H1 (cell line): ENCODE measurements around the gene MACROD2. TPM values are rescaled to one million over a fixed set of nuclear protein-coding genes. Genes with fewer than 3 reads are reported as not detected.

Experiments used
- CTCF ChIA-PET: fragments of 300-600 bp; sonication (Branson Sonifier 250); formaldehyde crosslinking; loops from one replicate; lab custom pipeline; 2021; ENCODE audit not compliant: partially characterized antibody; lab: Charles Lee
- POLR2A ChIA-PET: fragments of 300-600 bp; sonication (Branson Sonifier 250); formaldehyde crosslinking; loops from one replicate; lab custom pipeline; 2021; ENCODE audit warnings: inconsistent platforms; ENCODE audit not compliant: partially characterized antibody; lab: Charles Lee
- DNase-seq, 2 experiments: peaks; one replicate each; pipeline versions ENCODE4 v3.0.0 to v3.0.0-alpha.2; 2010 to 2022; ENCODE audit warnings: low spot score in 2 of 2, low read depth in 1 of 2, mixed read lengths in 1 of 2
- FAIRE-seq: peaks from 2 replicates; lab custom pipeline; 2011; peaks lifted over from hg19 to GRCh38; lab: Jason Lieb, UNC
- H2AFZ ChIP-seq: 2 replicates; pipeline ENCODE4 v1.8.1; 2012; ENCODE audit warnings: low read length, inconsistent platforms
- H2AK5ac ChIP-seq: 2 replicates; pipeline ENCODE4 v1.6.1; 2013; ENCODE audit warnings: low read depth, low read length
- H2BK120ac ChIP-seq: replicated peaks from 2 replicates; pipeline ENCODE3; 2013; ENCODE audit warnings: low read depth, low read length, inconsistent platforms
- H2BK12ac ChIP-seq: 2 replicates; pipeline ENCODE4 v1.6.1; 2013; ENCODE audit warnings: low read depth, low read length
- H2BK15ac ChIP-seq: 2 replicates; pipeline ENCODE4 v1.6.1; 2013; ENCODE audit warnings: low read length
- H2BK20ac ChIP-seq: 2 replicates; pipeline ENCODE4 v1.6.1; 2013; ENCODE audit warnings: low read length
- H2BK5ac ChIP-seq: 2 replicates; pipeline ENCODE4 v1.6.1; 2013; ENCODE audit warnings: low read depth, low read length
- H3K14ac ChIP-seq: 2 replicates; pipeline ENCODE4 v1.6.1; 2013; ENCODE audit warnings: inconsistent platforms; ENCODE audit not compliant: insufficient read length
- H3K18ac ChIP-seq: 2 replicates; pipeline ENCODE4 v1.6.1; 2013; ENCODE audit warnings: low read length; ENCODE audit errors: extremely low read depth
- H3K23ac ChIP-seq: 2 replicates; pipeline ENCODE4 v1.6.1; 2013; ENCODE audit warnings: inconsistent platforms; ENCODE audit not compliant: insufficient read length
- H3K23me2 ChIP-seq: 2 replicates; pipeline ENCODE4 v1.6.1; 2013; ENCODE audit warnings: low read depth, low read length
- H3K27ac ChIP-seq: 2 replicates; pipeline ENCODE4 v1.6.1; 2011; ENCODE audit warnings: low read depth, low read length, inconsistent platforms
- H3K27me3 ChIP-seq, 4 experiments: replicated peaks in 1 of 4; 1 replicate in 1 of 4; 2 replicates in 3 of 4; pipeline versions ENCODE4 v1.6.1 to v1.8.1; 2011 to 2013; ENCODE audit warnings: low read length in 3 of 4, mild to moderate bottlenecking in 3 of 4, inconsistent platforms in 2 of 4, mixed read lengths in 2 of 4, moderate library complexity in 1 of 4; ENCODE audit not compliant: control insufficient read depth in 3 of 4, insufficient read depth in 3 of 4; ENCODE audit errors: extremely low read depth in 1 of 4
- H3K36me3 ChIP-seq, 4 experiments: 2 replicates each; pipeline versions ENCODE4 v1.6.1 to v1.8.1; 2011 to 2013; ENCODE audit warnings: mild to moderate bottlenecking in 4 of 4, low read length in 3 of 4, moderate library complexity in 2 of 4, control low read depth in 1 of 4, inconsistent platforms in 1 of 4; ENCODE audit not compliant: insufficient read depth in 4 of 4, control insufficient read depth in 2 of 4
- H3K4ac ChIP-seq: replicated peaks from 2 replicates; pipeline ENCODE3; 2013; ENCODE audit warnings: low read length, low read depth, mixed read lengths, inconsistent platforms; ENCODE audit not compliant: insufficient read length
- H3K4me1 ChIP-seq, 4 experiments: replicated peaks in 1 of 4; 1 replicate in 1 of 4; 2 replicates in 3 of 4; pipeline versions ENCODE4 v1.6.1 to v1.8.1; 2011 to 2013; ENCODE audit warnings: low read length in 3 of 4, inconsistent platforms in 2 of 4, mixed read lengths in 1 of 4; ENCODE audit not compliant: insufficient read depth in 4 of 4, control insufficient read depth in 3 of 4
- H3K4me2 ChIP-seq, 2 experiments: 2 replicates each; pipeline versions ENCODE4 v1.6.1 to v1.8.1; 2011 to 2013; ENCODE audit warnings: low read depth in 2 of 2, low read length in 2 of 2, control low read depth in 1 of 2, inconsistent platforms in 1 of 2, mild to moderate bottlenecking in 1 of 2; ENCODE audit not compliant: insufficient read depth in 1 of 2
- H3K4me3 ChIP-seq, 4 experiments: fragments of 200-600, 300-600 bp in 1 of 4; sonication (generic), shearing (Covaris generic), sonication (Bioruptor Twin) in 1 of 4; 2 replicates each; pipeline versions ENCODE4 v1.5.1 to v1.8.1; 2011 to 2016; ENCODE audit warnings: low read length in 4 of 4, low read depth in 3 of 4, control low read depth in 2 of 4, inconsistent platforms in 2 of 4, mild to moderate bottlenecking in 2 of 4, mixed read lengths in 1 of 4, moderate library complexity in 1 of 4; ENCODE audit not compliant: insufficient read depth in 2 of 4; ENCODE audit errors: extremely low read depth in 1 of 4
- H3K56ac ChIP-seq: replicated peaks from 2 replicates; pipeline ENCODE3; 2013; ENCODE audit warnings: low read depth, mild to moderate bottlenecking, mixed read lengths, low read length, inconsistent platforms; ENCODE audit not compliant: insufficient read length
- H3K79me1 ChIP-seq: 2 replicates; pipeline ENCODE4 v1.6.1; 2013; ENCODE audit warnings: low read depth, low read length, control low read depth
- H3K79me2 ChIP-seq, 2 experiments: 2 replicates each; pipeline versions ENCODE4 v1.6.1 to v1.8.1; 2012 to 2013; ENCODE audit warnings: low read length in 2 of 2, mild to moderate bottlenecking in 2 of 2, inconsistent platforms in 1 of 2; ENCODE audit not compliant: insufficient read depth in 2 of 2, control insufficient read depth in 1 of 2
- H3K9ac ChIP-seq, 4 experiments: replicated peaks in 1 of 4; 1 replicate in 1 of 4; 2 replicates in 3 of 4; pipeline versions ENCODE4 v1.6.1 to v1.8.1; 2011 to 2013; ENCODE audit warnings: low read depth in 3 of 4, low read length in 3 of 4, control low read depth in 2 of 4, mild to moderate bottlenecking in 2 of 4, moderate library complexity in 2 of 4, inconsistent platforms in 1 of 4; ENCODE audit errors: extremely low read depth in 1 of 4
- H3K9me3 ChIP-seq, 2 experiments: 2 replicates each; pipeline versions ENCODE4 v1.6.1 to v1.8.1; 2012 to 2013; ENCODE audit warnings: mild to moderate bottlenecking in 2 of 2, moderate library complexity in 2 of 2, control low read depth in 1 of 2, inconsistent platforms in 1 of 2, low read depth in 1 of 2, low read length in 1 of 2, mixed read lengths in 1 of 2; ENCODE audit not compliant: insufficient read depth in 2 of 2
- H4K20me1 ChIP-seq, 2 experiments: replicated peaks in 1 of 2; 2 replicates each; pipeline versions ENCODE3 to v1.8.1; 2011 to 2013; ENCODE audit warnings: inconsistent platforms in 2 of 2, low read length in 2 of 2, mild to moderate bottlenecking in 1 of 2; ENCODE audit not compliant: insufficient read depth in 2 of 2, control insufficient read depth in 1 of 2
- H4K5ac ChIP-seq: 2 replicates; pipeline ENCODE4 v1.6.1; 2013; ENCODE audit warnings: low read length, low read depth, mixed read lengths, inconsistent platforms; ENCODE audit not compliant: insufficient read length
- H4K8ac ChIP-seq: 2 replicates; pipeline ENCODE4 v1.8.0; 2013; ENCODE audit warnings: mild to moderate bottlenecking, moderate library complexity, low read length, inconsistent platforms; ENCODE audit not compliant: insufficient read depth; ENCODE audit errors: extremely low read depth
- H4K91ac ChIP-seq: replicated peaks from 2 replicates; pipeline ENCODE3; 2013; ENCODE audit warnings: low read length, mixed read lengths, inconsistent platforms; ENCODE audit not compliant: insufficient read length
- ASH2L ChIP-seq: fragments of 200-600, 300-600 bp; sonication (generic); IDR thresholded peaks from one replicate; pipeline ENCODE4 v1.7.1; 2017; ENCODE audit warnings: low read length
- FOSL1 ChIP-seq: IDR thresholded peaks from 2 replicates; pipeline ENCODE4 v1.6.1; 2011; ENCODE audit warnings: mild to moderate bottlenecking, low read depth, low read length, moderate library complexity; ENCODE audit not compliant: insufficient read depth
- GTF2F1 ChIP-seq: IDR thresholded peaks from 2 replicates; pipeline ENCODE4 v1.6.1; 2012; ENCODE audit warnings: low read depth, low read length, improper control_type of control experiment, borderline replicate concordance
- NANOG ChIP-seq: IDR thresholded peaks from 2 replicates; pipeline ENCODE4 v1.6.1; 2011; ENCODE audit warnings: low read length, low read depth, mild to moderate bottlenecking, inconsistent platforms; ENCODE audit not compliant: insufficient read depth, poor library complexity, severe bottlenecking
- RAD21 ChIP-seq, 2 experiments: IDR thresholded peaks in 1 of 2; conservative IDR thresholded peaks in 1 of 2; 2 replicates each; pipeline ENCODE4 v1.6.1; 2011; ENCODE audit warnings: low read depth in 2 of 2, low read length in 2 of 2, improper control_type of control experiment in 1 of 2, inconsistent platforms in 1 of 2, mild to moderate bottlenecking in 1 of 2, moderate library complexity in 1 of 2
- SP1 ChIP-seq: IDR thresholded peaks from 2 replicates; pipeline ENCODE4 v1.6.1; 2011; ENCODE audit warnings: low read depth, low read length
- TCF12 ChIP-seq: IDR thresholded peaks from 2 replicates; pipeline ENCODE4 v1.6.1; 2011; ENCODE audit warnings: low read depth, mild to moderate bottlenecking, low read length
- WGBS, 2 experiments: shearing (Covaris generic) in 1 of 2; methylation state at CpG; one replicate each; pipeline versions ENCODE4 v1.1.6 to v1.1.7; 2013 to 2015; ENCODE audit warnings: low lambda C conversion rate in 2 of 2, mixed read lengths in 2 of 2, inconsistent platforms in 1 of 2, low coverage in 1 of 2, missing lambda C conversion rate in 1 of 2; ENCODE audit not compliant: insufficient replicate concordance in 2 of 2, insufficient coverage in 1 of 2, insufficient read length in 1 of 2; ENCODE audit errors: extremely low coverage in 1 of 2, missing lambda C conversion rate in 1 of 2; 5-methylcytosine and 5-hydroxymethylcytosine counted together
- polyA plus RNA-seq, 7 experiments: library from polyadenylated mRNA; depleted of rRNA in 3 of 7; stranded (reverse) in 5 of 7; unstranded in 2 of 7; fragments of >200 nt in 5 of 7; fragments of 200-250 nt in 2 of 7; gene quantifications; 1 replicate in 5 of 7; 2 replicates in 1 of 7; 4 replicates in 1 of 7; pipeline versions ENCODE4 v1.2.1 to v1.2.3, GENCODE V29; 2011 to 2013; ENCODE audit warnings: missing spikeins in 2 of 7, mixed read lengths in 2 of 7
- total RNA-seq: library from RNA; stranded (reverse); fragmentation: NEBNext Ultra II Directional; extraction: Animal tissue kit (Norgen Biotek cat#: 25700); gene quantifications from 2 replicates; pipeline ENCODE4 v1.2.1, GENCODE V29; 2021
- TF ChIP-seq, protein P1 (sequence below): IDR thresholded peaks from 2 replicates; pipeline ENCODE4 v1.6.1; 2012; ENCODE audit warnings: inconsistent platforms

The MACROD2 gene
- total and polyA plus RNA-seq, 2 of the 8 experiments (the other 6 are each of a cell fraction or from before 2014, with no cell fraction given) = 0.70 to 3.9 TPM

DNA sequence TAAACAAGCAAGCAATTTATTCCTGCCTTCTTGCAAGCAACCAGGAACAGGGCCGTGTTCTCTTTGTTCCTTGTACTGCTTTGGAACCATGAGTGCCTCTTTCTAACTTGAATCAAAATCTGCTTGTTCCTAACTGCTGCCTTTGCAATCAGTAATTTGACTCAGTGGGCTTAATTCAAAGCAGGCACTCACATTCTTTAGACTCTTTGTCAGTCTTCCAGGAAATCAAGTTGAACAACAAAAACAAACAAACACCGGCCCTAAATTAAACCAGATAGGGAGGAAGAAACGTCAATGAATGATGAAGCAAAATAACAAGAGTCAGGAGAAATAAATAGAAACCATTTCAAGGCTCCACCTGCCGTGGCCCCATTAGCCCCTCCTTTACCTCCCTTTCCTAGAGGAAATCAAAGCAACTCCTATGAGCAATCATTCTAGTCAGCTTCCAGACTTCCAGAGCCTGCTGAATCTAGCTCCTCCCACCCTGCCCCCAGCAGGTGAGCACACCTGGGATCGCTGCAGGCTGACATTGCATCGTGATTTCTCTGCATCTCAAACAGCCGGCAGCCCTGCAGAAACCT is 924.3 kb downstream of the MACROD2 start:
- POLR2A ChIA-PET = no interaction called here
- H3K36me3 ChIP-seq = no peaks in the 10 kb centered on the region
- 0 out of 2 replicates have a peak overlapping the region, but pooled peaks have one; percentile 30 for H2BK12ac ChIP-seq
- no peak overlapping the region for H4K5ac ChIP-seq
- TF ChIP-seq NANOG (peak; percentile 48), RAD21 (IDR thresholded peaks at IDR 0.05 in 1 of 2, conservative IDR thresholded peaks at IDR 0.05 in 1 of 2; ENCODE audit: low read depth in 2 of 2, low read length in 2 of 2) (peak in 1 of 2 experiments; percentile 11; a peak in 1 of 4 replicates), SP1 (0 out of 2 replicates have a peak, but pooled peaks have one; percentile 20), TCF12 (peak; percentile 90), ASH2L (peak; percentile 45), FOSL1 (no peak), GTF2F1 (no peak)
- TF ChIP-seq, protein P1, sequence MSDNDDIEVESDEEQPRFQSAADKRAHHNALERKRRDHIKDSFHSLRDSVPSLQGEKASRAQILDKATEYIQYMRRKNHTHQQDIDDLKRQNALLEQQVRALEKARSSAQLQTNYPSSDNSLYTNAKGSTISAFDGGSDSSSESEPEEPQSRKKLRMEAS = peak; percentile 44; the same call in 1 of the 2 replicates
- CTCF ChIA-PET = no interaction called here
- no peak overlapping the region for H4K8ac ChIP-seq
- peak overlapping the region in 3 of 4 experiments; percentile 6 to 41 (median 11); a peak in 4 of 8 replicates for H3K4me3 ChIP-seq
- H2BK120ac ChIP-seq = no peak overlapping the region
- no peak overlapping the region for H3K14ac ChIP-seq
- no peak overlapping the region for H3K23ac ChIP-seq
- 23% methylated on average over 7 of the region's 7 CpGs; no CpG with 5 or more reads in 1 of the 2 experiments for WGBS, 2 experiments
- peak overlapping the region; percentile 28 for H2AFZ ChIP-seq
- H4K20me1 ChIP-seq = no peaks in the 10 kb centered on the region
- H3K4ac ChIP-seq = no peak overlapping the region
- no peaks in the 10 kb centered on the region for H3K9me3 ChIP-seq
- no peak overlapping the region for H2BK15ac ChIP-seq
- no peaks in the 10 kb centered on the region for H3K27me3 ChIP-seq
- no peak overlapping the region for H3K56ac ChIP-seq
- FAIRE-seq = peak; percentile 81
- peaks cover 1% of the 10 kb centered on the region; the same call in 1 of the 2 replicates for H3K23me2 ChIP-seq
- H3K79me1 ChIP-seq = no peaks in the 10 kb centered on the region; the same call in 1 of the 2 replicates
- no peaks in the 10 kb centered on the region for H3K79me2 ChIP-seq
- H3K4me1 ChIP-seq = peaks cover 0 to 8% (median 0%) of the 10 kb centered on the region in 4 experiments; a peak in 4 of 7 replicates
- H2BK20ac ChIP-seq = 0 out of 2 replicates have a peak overlapping the region, but pooled peaks have one; percentile 38
- no peak overlapping the region for H2AK5ac ChIP-seq
- H4K91ac ChIP-seq = no peak overlapping the region
- peak; percentile 49 to 67 for DNase-seq
- H3K9ac ChIP-seq = no peak overlapping the region; a peak in 1 of 7 replicates
- no peak overlapping the region for H3K18ac ChIP-seq
- peak overlapping the region; percentile 28 to 56; a peak in 3 of 4 replicates for H3K4me2 ChIP-seq
- H2BK5ac ChIP-seq = 0 out of 2 replicates have a peak overlapping the region, but pooled peaks have one; percentile 4
- no peak overlapping the region for H3K27ac ChIP-seq
